Left ventricle myocardium inferior (tissue), 1 donor: Measurements from ENCODE around the gene OSBPL5. TPM values are rescaled to one million over a fixed set of nuclear protein-coding genes. Genes with fewer than 3 reads are reported as not detected.

ENCODE experiments used
- DNase-seq: peaks from one replicate; pipeline ENCODE4 v3.0.0-alpha.2; 2020
- H3K27ac ChIP-seq: fragments of 200-600 bp; replicated peaks from 2 replicates; pipeline ENCODE4 v1.8.0; 2021
- H3K27me3 ChIP-seq: fragments of 200-600 bp; 2 replicates; pipeline ENCODE4 v1.8.0; 2021; ENCODE audit warnings: low read depth
- H3K36me3 ChIP-seq: fragments of 200-600 bp; 2 replicates; pipeline ENCODE4 v1.8.0; 2021
- H3K4me1 ChIP-seq: fragments of 200-600 bp; 2 replicates; pipeline ENCODE4 v1.8.0; 2021
- H3K4me3 ChIP-seq: fragments of 200-600 bp; 2 replicates; pipeline ENCODE4 v1.8.0; 2021; ENCODE audit warnings: mild to moderate bottlenecking, moderate library complexity
- H3K9me3 ChIP-seq: fragments of 200-600 bp; replicated peaks from 2 replicates; pipeline ENCODE4 v1.8.0; 2021
- CTCF ChIP-seq: fragments of 200-600 bp; IDR thresholded peaks from 2 replicates; pipeline ENCODE4 v1.8.0; 2021; ENCODE audit warnings: antibody characterized with exemption, mild to moderate bottlenecking, borderline replicate concordance
- intact Hi-C: fragments of 100-400 bp; cut with micrococcal nuclease; formaldehyde crosslinking; loops from one replicate; pipeline ENCODE4 v1.11.0; 2022
- total RNA-seq: library from RNA; stranded (reverse); fragmentation: NEBNext Ultra II Directional; extraction: Animal tissue kit (Norgen Biotek cat#: 25700); gene quantifications from one replicate; pipeline ENCODE4 v1.2.1, GENCODE V29; 2021
- donor health status: DM: no; HTN: yes; CAD: no; lungs with severe emphysema.

OSBPL5 gene
- total RNA-seq, 1 donor from 2014 or later: 11.4 TPM

- intact Hi-C loops: no loop called here
- H3K36me3 ChIP-seq: no peaks in the 10 kb centered on the region
- H3K27ac ChIP-seq: no peak overlapping the region
- H3K9me3 ChIP-seq: no peaks in the 10 kb centered on the region
- H3K27me3 ChIP-seq: peaks cover 68% of the 10 kb centered on the region
- peak; percentile 13 for DNase-seq
- peak; percentile 14 for TF ChIP-seq CTCF
- peak overlapping the region; percentile 29 for H3K4me3 ChIP-seq
- peaks cover 28% of the 10 kb centered on the region for H3K4me1 ChIP-seq
These were observed 38.3 kb upstream of the OSBPL5 start for GRCh38 chr11:3203221-3204043.

GRCh38 chr11:3202759-3203158 is 37.6 kb upstream of the OSBPL5 start:
- peak; percentile 11 for DNase-seq
- intact Hi-C loops: no loop called here
- Histone ChIP-seq H3K4me1 (peaks cover 28% of the 10 kb centered on the region), H3K4me3 (peak overlapping the region; percentile 29), H3K27me3 (peaks cover 75% of the 10 kb centered on the region), H3K27ac (no peak overlapping the region), H3K9me3 (no peaks in the 10 kb centered on the region), H3K36me3 (no peaks in the 10 kb centered on the region)
- TF ChIP-seq CTCF: no peak

DNA sequence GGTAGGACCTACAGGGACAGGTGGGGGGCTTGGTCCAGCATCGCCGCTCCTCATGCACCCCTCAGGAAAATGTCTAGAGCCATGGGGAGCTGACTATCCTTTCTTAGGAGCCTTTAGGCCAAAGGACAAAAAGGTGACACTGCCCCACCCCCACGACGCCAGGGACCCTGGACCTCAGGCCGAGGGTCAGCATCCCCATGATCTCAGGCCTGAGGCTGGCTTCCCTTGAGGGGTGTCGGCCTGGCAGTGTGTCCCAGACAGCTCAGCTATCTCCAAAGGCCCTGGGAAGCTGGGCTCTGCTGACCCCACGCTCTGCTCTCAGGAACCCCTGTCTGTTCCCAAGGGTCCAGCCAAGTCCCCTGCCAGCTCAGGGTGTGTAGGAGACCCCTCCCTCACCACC is 37.2 kb upstream of the OSBPL5 start:
- no peak overlapping the region for H3K4me3 ChIP-seq

GRCh38 chr11:3201677-3202181 is 36.6 kb upstream of the OSBPL5 start:
- Histone ChIP-seq H3K9me3 (no peaks in the 10 kb centered on the region), H3K27me3 (peaks cover 83% of the 10 kb centered on the region), H3K4me1 (peaks cover 28% of the 10 kb centered on the region), H3K36me3 (no peaks in the 10 kb centered on the region), H3K27ac (no peak overlapping the region), H3K4me3 (no peak overlapping the region)
- intact Hi-C loops: no loop called here
- TF ChIP-seq CTCF: no peak
- DNase-seq: no peak

More for the DNA sequence above, 37.2 kb upstream of the OSBPL5 start:
- no peaks in the 10 kb centered on the region for H3K36me3 ChIP-seq
- H3K4me1 ChIP-seq: peaks cover 28% of the 10 kb centered on the region
- no peak for TF ChIP-seq CTCF
- H3K27ac ChIP-seq: no peak overlapping the region
- peaks cover 80% of the 10 kb centered on the region for H3K27me3 ChIP-seq
- peak; percentile 7 for DNase-seq
- intact Hi-C loops: no loop called here
- no peaks in the 10 kb centered on the region for H3K9me3 ChIP-seq

GRCh38 chr11:3201112-3201581 is 36.0 kb upstream of the OSBPL5 start:
- no peak for DNase-seq
- Histone ChIP-seq H3K27me3 (peaks cover 85% of the 10 kb centered on the region), H3K36me3 (no peaks in the 10 kb centered on the region), H3K27ac (no peak overlapping the region), H3K4me1 (peaks cover 32% of the 10 kb centered on the region), H3K9me3 (no peaks in the 10 kb centered on the region), H3K4me3 (no peak overlapping the region)
- TF ChIP-seq CTCF: no peak
- intact Hi-C loops: no loop called here
